Measurements from ENCODE around the gene TSPAN1.
"Not testable (repeated sequence)": the region's sequence is repeated elsewhere in the genome, so short reads cannot be mapped to it uniquely, and the experiment has no call there.

TSPAN1 gene

DNA sequence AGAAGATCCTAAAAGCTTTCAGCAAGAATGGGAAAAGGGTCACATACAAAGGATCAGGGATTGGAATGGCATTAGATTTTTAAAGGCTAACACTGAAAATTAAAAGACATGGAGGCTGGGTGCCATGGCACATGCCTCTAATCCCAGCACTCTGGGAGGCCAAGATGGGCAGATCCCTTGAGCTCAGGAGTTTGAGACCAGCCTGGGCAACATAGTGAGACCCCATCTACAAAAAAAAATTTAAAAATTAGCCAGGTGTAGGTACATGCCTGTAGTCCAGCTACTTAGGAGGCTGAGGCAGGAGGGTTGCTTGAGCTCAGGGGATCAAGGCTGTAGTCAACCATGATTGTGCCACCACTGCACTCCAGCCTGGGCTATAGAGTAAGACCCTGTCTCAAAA, 40.6 kb downstream of the TSPAN1 start:
- DNase-seq (ENCODE audit: low read depth in 2 of 3, low spot score in 2 of 3): no peak

DNA sequence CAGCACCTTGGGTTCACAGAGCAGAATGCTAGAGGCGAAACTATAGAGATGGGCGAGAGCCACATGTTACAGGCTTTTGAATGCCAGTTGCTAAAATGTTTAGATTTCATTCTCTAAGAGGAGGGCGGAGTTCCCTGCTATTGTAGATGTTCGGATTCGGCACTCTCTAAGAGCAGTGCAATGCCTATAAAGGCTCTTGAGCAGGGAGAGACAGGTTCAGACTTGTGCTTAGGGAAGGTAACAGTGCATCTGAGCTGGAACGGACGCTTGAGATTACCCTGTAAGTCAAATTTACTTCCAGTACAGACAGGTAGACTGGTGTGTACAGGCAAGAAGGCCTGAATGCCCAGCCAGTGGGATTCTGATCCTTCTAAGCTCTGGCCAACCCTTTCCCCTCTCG, 43.6 kb downstream of the TSPAN1 start:
- DNase-seq (ENCODE audit: low read depth in 2 of 3, low spot score in 2 of 3): no peak

DNA sequence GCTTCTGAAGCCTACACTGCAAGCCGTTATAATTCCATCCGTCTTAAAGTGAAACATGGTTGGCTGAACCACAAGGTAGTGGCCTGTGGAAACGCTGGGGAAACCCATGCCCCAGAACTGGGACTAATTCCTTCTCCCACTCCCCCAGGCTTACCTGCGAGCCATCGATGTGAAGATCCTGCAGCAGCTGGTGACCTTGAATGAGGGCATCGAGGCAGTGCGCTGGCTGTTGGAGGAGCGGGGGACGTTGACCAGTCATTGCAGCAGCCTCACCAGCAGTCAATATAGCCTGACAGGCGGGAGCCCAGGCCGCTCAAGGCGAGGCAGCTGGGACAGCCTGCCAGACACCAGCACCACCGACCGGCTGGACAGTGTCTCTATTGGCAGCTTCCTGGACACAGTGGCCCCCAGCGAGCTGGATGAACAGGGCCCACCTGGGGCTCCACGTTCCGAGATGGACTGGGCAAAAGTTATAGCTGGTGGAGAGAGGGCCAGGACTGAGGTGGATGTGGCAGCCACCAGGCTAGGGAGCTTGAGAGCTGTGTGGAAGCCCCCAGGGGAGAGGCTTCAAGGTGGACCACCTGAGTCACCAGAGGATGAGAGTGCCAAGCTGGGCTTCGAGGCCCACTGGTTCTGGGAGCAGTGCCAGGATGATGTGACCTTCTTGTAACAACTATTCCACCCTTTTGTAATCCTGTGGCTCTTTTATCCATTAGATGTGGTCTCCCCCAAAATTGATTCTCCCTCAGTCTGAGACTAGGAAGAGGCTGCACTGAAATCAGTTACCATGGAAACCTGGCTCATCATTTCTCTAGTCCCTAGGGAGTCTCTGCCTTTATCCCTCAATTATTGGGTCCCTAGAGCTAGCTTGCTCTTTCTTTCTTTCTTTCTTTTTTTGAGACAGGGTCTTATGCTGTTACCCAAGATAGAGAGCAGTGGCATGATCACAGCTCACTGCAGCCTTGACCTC, 44.9 kb downstream of the TSPAN1 start:
- DNase-seq (ENCODE audit: low read depth in 2 of 3, low spot score in 2 of 3): no peak

DNA sequence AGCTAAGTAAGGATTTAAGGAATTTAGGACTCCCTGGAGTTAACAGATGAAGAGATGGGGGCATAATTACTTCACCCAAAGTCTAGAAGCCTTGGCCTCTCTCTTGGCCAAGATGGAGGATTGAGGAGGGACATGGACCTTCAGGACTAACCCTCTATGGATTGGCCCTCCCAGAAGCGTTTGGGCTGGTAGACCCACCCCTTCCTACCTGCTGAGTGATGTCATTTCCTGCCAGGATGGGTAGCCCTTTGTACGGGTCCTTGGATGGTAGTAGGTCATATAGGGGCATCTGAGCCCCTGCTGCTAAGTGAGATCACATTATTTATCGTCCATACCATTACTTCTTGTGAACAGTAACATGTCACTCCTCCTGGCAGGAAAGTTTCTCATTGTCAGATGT, 45.9 kb downstream of the TSPAN1 start:
- no peak for DNase-seq (ENCODE audit: low read depth in 2 of 3, low spot score in 2 of 3)

- no peak for DNase-seq (ENCODE audit: low read depth in 2 of 3, low spot score in 2 of 3)
Measured at GRCh38 chr1:46221749-46222148, 46.9 kb downstream of the TSPAN1 start.

DNA sequence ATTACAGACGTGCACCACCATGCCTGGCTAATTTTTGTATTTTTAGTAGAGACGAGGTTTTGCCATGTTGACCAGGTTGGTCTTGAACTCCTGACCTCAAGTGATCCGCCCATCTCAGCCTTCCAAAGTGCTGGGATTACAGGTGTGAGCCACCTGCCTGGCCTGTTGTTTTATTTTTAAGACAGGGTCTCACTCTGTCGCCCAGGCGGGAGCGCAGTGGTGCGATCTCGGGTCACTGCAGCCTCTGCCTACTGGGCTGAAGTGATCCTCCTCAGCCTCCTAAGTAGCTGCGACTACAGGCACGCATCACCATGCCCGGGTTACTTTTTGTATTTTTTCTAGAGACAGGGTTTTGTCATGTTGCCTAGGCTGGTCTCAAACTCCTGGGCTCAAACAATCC, 48.2 kb downstream of the TSPAN1 start:
- not testable (repeated sequence) for DNase-seq (ENCODE audit: low read depth in 2 of 3, low spot score in 2 of 3)

GRCh38 chr1:46223472-46223943, 48.6 kb downstream of the TSPAN1 start:
- peak in 1 of 3 experiments; percentile 37 for DNase-seq (ENCODE audit: low read depth in 2 of 3, low spot score in 2 of 3)

DNA sequence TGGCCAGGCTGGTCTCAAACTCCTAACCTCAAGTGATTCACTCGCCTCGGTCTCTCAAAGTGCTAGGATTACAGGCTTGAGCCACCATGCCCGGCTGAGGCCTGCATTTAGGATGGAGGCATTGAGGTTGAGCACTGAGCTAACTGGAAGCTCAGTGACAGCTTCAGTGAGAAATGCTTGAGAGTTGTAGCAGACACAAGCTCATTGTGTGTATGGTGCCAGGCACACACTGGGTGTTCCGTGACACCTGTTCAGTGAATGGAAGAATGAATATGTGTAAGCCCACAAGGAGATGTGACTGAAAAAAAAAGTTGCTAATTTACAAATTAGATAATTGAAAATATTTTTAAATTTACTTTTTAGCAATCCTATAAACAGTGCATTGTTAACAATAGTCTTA, 50.1 kb downstream of the TSPAN1 start:
- no peak for DNase-seq (ENCODE audit: low read depth in 2 of 3, low spot score in 2 of 3)

DNA sequence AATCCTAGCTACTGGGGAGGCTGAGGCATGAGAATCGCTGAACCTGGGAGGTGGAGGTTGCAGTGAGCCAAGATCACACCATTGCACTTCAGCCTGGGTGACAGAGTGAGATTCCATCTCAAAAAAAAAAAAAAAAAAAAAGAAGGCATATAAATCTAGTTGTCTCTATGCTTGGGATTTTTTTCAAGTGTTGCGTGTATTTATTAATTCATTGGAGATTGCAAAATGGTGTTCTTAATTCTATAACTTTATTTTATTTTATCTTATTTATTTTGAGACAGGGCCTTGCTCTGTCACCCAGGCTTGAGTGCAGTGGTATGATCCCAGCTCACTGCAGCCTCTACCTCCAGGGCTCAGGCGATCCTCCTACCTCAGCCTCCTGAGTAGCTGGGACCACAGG, 56.3 kb downstream of the TSPAN1 start:
- DNase-seq (ENCODE audit: low read depth in 2 of 3, low spot score in 2 of 3): not testable (repeated sequence)

Data from activated CD8-positive, alpha-beta memory T cell treated with anti-CD3 and anti-CD28 coated beads for 48 hours (primary cell).